ENCODE data around the gene PPFIA2. TPM values are rescaled to one million over a fixed set of nuclear protein-coding genes. Genes with fewer than 3 reads are reported as not detected.

PPFIA2 gene
- polyA plus RNA-seq = 41.3 and 41.8 TPM in 2 replicates

DNA sequence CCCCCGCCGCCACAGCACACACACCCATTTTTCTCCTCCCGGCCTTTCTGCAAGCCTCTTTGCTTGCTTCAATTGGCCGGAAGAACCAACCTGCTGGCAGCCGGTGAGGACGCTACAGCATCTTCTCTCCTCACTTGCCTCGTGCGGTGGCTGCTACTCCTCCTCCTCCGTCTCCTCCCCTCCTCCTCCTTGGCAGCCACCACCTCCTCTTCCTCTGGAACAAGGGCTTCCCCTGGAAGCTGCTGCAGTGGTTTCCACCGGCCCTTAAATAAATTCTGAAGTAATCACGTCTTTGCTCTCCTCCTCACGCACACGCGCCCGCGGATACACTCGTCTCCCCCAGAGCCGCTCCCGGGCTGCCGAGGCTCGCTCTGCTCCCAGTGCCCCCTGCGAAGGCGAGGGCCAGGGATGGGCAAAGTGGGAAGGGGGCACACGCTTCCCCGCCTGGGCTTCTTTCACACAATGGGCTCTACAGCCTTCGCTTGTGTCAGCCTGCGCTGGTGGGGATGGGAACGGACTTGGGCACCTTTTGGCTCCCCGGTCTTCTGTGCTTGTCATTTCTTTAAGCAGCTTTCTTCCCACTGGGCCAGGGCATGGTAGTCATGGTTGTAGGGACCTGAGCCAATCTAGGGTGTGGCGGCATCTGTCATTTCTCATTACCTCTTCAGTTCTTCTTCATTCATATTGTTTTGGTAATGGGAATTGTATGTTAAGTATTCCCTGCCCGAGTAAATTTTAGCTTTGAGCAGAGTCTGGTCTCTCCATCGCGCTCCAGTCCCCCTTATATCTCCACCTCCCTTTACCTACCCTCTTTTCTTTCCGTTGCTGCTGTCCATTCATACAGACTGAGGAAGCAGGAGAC is at the start of gene PPFIA2:
TSS of gene PPFIA2 (minus strand) at position 161 of the 862 bp plus-strand sequence.

Data from Purkinje cell (primary cell).